HG03378 (cell line): ENCODE measurements around the gene TSHZ3.

Experiments used
- ATAC-seq: cut with Tn5 transposase; IDR thresholded peaks from one replicate; pipeline ENCODE4 v1.9.1; 2021; ENCODE audit warnings: mild to moderate bottlenecking, moderate library complexity; ENCODE audit not compliant: unreplicated experiment

The TSHZ3 gene

GRCh38 chr19:31349160-31349881 lies at the start of gene TSHZ3:
Gene TSHZ3 (minus strand): TSS chr19:31349436. CDS start chr19:31349219, 217 bp downstream.
- ATAC-seq: no peak

GRCh38 chr19:31397308-31397707 lies 48.1 kb upstream of the TSHZ3 start:
- no peak for ATAC-seq

GRCh38 chr19:31392464-31392863 lies 43.2 kb upstream of the TSHZ3 start:
- no peak for ATAC-seq

- ATAC-seq: no peak
Measured at GRCh38 chr19:31391518-31391917, 42.3 kb upstream of the TSHZ3 start.

- no peak for ATAC-seq
Measured at GRCh38 chr19:31390711-31391110, 41.5 kb upstream of the TSHZ3 start.

- no peak for ATAC-seq
Measured at GRCh38 chr19:31389874-31390273, 40.6 kb upstream of the TSHZ3 start.

- no peak for ATAC-seq
Measured at GRCh38 chr19:31387717-31388301, 38.6 kb upstream of the TSHZ3 start.

- ATAC-seq: no peak
Measured at GRCh38 chr19:31386806-31387205, 37.6 kb upstream of the TSHZ3 start.

- ATAC-seq: no peak
Measured at GRCh38 chr19:31385744-31386143, 36.5 kb upstream of the TSHZ3 start.

GRCh38 chr19:31383553-31383952 lies 34.3 kb upstream of the TSHZ3 start:
- no peak for ATAC-seq

GRCh38 chr19:31380854-31381253 lies 31.6 kb upstream of the TSHZ3 start:
- no peak for ATAC-seq

- no peak for ATAC-seq
Measured at GRCh38 chr19:31378404-31378803, 29.2 kb upstream of the TSHZ3 start.

GRCh38 chr19:31377736-31378135 lies 28.5 kb upstream of the TSHZ3 start:
- no peak for ATAC-seq

- ATAC-seq: no peak
Measured at GRCh38 chr19:31372246-31372781, 23.1 kb upstream of the TSHZ3 start.

GRCh38 chr19:31370216-31370615 lies 21.0 kb upstream of the TSHZ3 start:
- no peak for ATAC-seq

- ATAC-seq: no peak
Measured at GRCh38 chr19:31364963-31365362, 15.7 kb upstream of the TSHZ3 start.

GRCh38 chr19:31361728-31362127 lies 12.5 kb upstream of the TSHZ3 start:
- ATAC-seq: no peak

GRCh38 chr19:31357315-31357673 lies 8.1 kb upstream of the TSHZ3 start:
- no peak for ATAC-seq

- ATAC-seq: no peak
Measured at GRCh38 chr19:31356587-31357314, 7.5 kb upstream of the TSHZ3 start.

GRCh38 chr19:31355665-31356289 lies 6.5 kb upstream of the TSHZ3 start:
- ATAC-seq: no peak
